K562 (cell line): ENCODE measurements around the gene FAM50A. TPM values are rescaled to one million over a fixed set of nuclear protein-coding genes. Genes with fewer than 3 reads are reported as not detected.

Experiments used
- ATAC-seq: fragments of 200-7000 bp; cut with Tn5 transposase; 3 replicates; pipeline ENCODE4 v1.9.1; 2020; ENCODE audit warnings: moderate library complexity
- BruUV-seq: library from RNA; stranded (reverse); fragments of 400-500 nt; replicated peaks from 2 replicates; lab custom pipeline; 2021; lab: Mats Ljungman, UMichigan
- CTCF ChIA-PET: fragments of 300-600 bp; formaldehyde crosslinking; extraction: SDS; loops from one replicate; lab custom pipeline; 2021; ENCODE audit warnings: low intra/inter-chr PET ratio; lab: Yijun Ruan, JAX
- POLR2A ChIA-PET: fragments of 300-600, 350-650 bp; sonication (Branson Sonifier 250); formaldehyde crosslinking; extraction: SDS; loops from one replicate; lab custom pipeline; 2021; ENCODE audit warnings: antibody characterized with exemption, inconsistent platforms; lab: Yijun Ruan, JAX
- DNase-seq, 4 experiments: peaks; one replicate each; pipeline versions ENCODE4 v3.0.0 to v3.0.0-alpha.2; 2011 to 2018; ENCODE audit warnings: low spot score in 3 of 4, mixed read lengths in 3 of 4; ENCODE audit errors: extremely low read depth in 1 of 4
- FAIRE-seq: peaks from 2 replicates; lab custom pipeline; 2011; peaks lifted over from hg19 to GRCh38; lab: Jason Lieb, UNC
- H2AFZ ChIP-seq: 2 replicates; pipeline ENCODE4 v1.6.0; 2011; ENCODE audit warnings: low read depth, low read length, control low read depth, inconsistent platforms
- H3K27ac ChIP-seq: fragments of 200-600 bp; 3 replicates; pipeline ENCODE4 v1.8.0; 2011; ENCODE audit warnings: low read depth, mild to moderate bottlenecking, control low read depth, inconsistent platforms, low read length, moderate library complexity, mixed read lengths; ENCODE audit errors: extremely low read depth
- H3K27me3 ChIP-seq, 2 experiments: fragments of 300-600 bp in 1 of 2; 2 replicates in 1 of 2; 3 replicates in 1 of 2; pipeline versions ENCODE4 v1.6.0 to v1.8.0; 2011; ENCODE audit warnings: inconsistent platforms in 2 of 2, low read length in 2 of 2, mild to moderate bottlenecking in 1 of 2, mixed read lengths in 1 of 2, moderate library complexity in 1 of 2; ENCODE audit not compliant: control insufficient read depth in 2 of 2, insufficient read depth in 2 of 2
- H3K36me3 ChIP-seq: fragments of 300-600 bp; 3 replicates; pipeline ENCODE4 v1.8.0; 2011; ENCODE audit warnings: mild to moderate bottlenecking, low read length, inconsistent platforms; ENCODE audit not compliant: control insufficient read depth, insufficient read depth
- H3K4me1 ChIP-seq, 2 experiments: fragments of 200-600 bp in 1 of 2; replicated peaks in 1 of 2; 2 replicates in 1 of 2; 3 replicates in 1 of 2; pipeline versions ENCODE4 v1.5.1 to v1.8.0; 2011; ENCODE audit warnings: inconsistent platforms in 2 of 2, low read length in 2 of 2, mild to moderate bottlenecking in 1 of 2, mixed read lengths in 1 of 2, moderate library complexity in 1 of 2; ENCODE audit not compliant: control insufficient read depth in 2 of 2, insufficient read depth in 2 of 2
- H3K4me2 ChIP-seq: 2 replicates; pipeline ENCODE4 v1.6.1; 2011; ENCODE audit warnings: low read length, control low read depth, inconsistent platforms, mixed read lengths; ENCODE audit not compliant: insufficient read depth
- H3K4me3 ChIP-seq: fragments of 200-600 bp; sonication (generic), shearing (Covaris generic); 2 replicates; pipeline ENCODE4 v1.5.1; 2016; ENCODE audit warnings: control low read depth, inconsistent platforms
- H3K79me2 ChIP-seq: fragments of 200-600 bp; 3 replicates; pipeline ENCODE4 v1.8.0; 2011; ENCODE audit warnings: low read length, inconsistent platforms; ENCODE audit not compliant: control insufficient read depth, insufficient read depth
- H3K9ac ChIP-seq, 2 experiments: 2 replicates each; pipeline versions ENCODE4 v1.6.0 to v1.6.1; 2011; ENCODE audit warnings: low read depth in 2 of 2, low read length in 2 of 2, control low read depth in 1 of 2, inconsistent platforms in 1 of 2, mild to moderate bottlenecking in 1 of 2, mixed read lengths in 1 of 2; ENCODE audit not compliant: insufficient read depth in 1 of 2
- H3K9me1 ChIP-seq: one replicate; pipeline ENCODE4 v1.6.0; 2011; ENCODE audit warnings: inconsistent platforms, mild to moderate bottlenecking, low read length, moderate library complexity; ENCODE audit not compliant: control insufficient read depth, insufficient read depth
- H3K9me3 ChIP-seq: replicated peaks from 2 replicates; pipeline ENCODE4 v1.5.1; 2011; ENCODE audit warnings: low read depth, low read length, inconsistent platforms; ENCODE audit not compliant: control insufficient read depth, insufficient read depth
- H4K20me1 ChIP-seq: replicated peaks from 2 replicates; pipeline ENCODE4 v1.6.1; 2011; ENCODE audit warnings: low read length, inconsistent platforms, mixed read lengths; ENCODE audit not compliant: control insufficient read depth, insufficient read depth
- ADNP ChIP-seq: fragments of 200-800 bp; sonication (Bioruptor generic); IDR thresholded peaks from 2 replicates; pipeline ENCODE4 v1.6.1; 2016; ENCODE audit warnings: missing genetic modification characterization, missing compliant biosample characterization
- BRD9 ChIP-seq: fragments of 450-650 bp; IDR thresholded peaks from 2 replicates; pipeline ENCODE4 v1.6.1; 2018; ENCODE audit warnings: low read depth; ENCODE audit not compliant: partially characterized antibody
- CHD1 ChIP-seq: fragments of 200-600 bp; sonication (generic); IDR thresholded peaks from one replicate; pipeline ENCODE4 v1.6.1; 2012; ENCODE audit warnings: mild to moderate bottlenecking, moderate library complexity, low read length, inconsistent platforms
- CHD2 ChIP-seq: IDR thresholded peaks from 2 replicates; pipeline ENCODE4 v1.6.1; 2011; ENCODE audit warnings: low read depth, low read length
- CSDE1 ChIP-seq, 2 experiments: fragments of 450-650 bp; IDR thresholded peaks; 2 replicates each; pipeline ENCODE4 v1.6.1; 2016; ENCODE audit warnings: mild to moderate bottlenecking in 1 of 2
- E2F5 ChIP-seq: sonication (generic); formaldehyde crosslinking; IDR thresholded peaks from 2 replicates; pipeline ENCODE4 v1.8.0; 2022; ENCODE audit warnings: mild to moderate bottlenecking, missing genetic modification reagents
- ELF4 ChIP-seq: fragments of 450-650 bp; formaldehyde crosslinking; IDR thresholded peaks from 2 replicates; pipeline ENCODE4 v1.4.0; 2022; ENCODE audit warnings: missing genetic modification characterization
- EP300 ChIP-seq: IDR thresholded peaks from 2 replicates; pipeline ENCODE4 v1.6.1; 2012; ENCODE audit warnings: low read length, improper control_type of control experiment
- IFI16 ChIP-seq: fragments of 250-450 bp; sonication (Bioruptor Pico); IDR thresholded peaks from 2 replicates; pipeline ENCODE4 v2.1.2; 2022; ENCODE audit warnings: mild to moderate bottlenecking, inconsistent platforms
- IRF9 ChIP-seq: fragments of 450-650 bp; IDR thresholded peaks from 2 replicates; pipeline ENCODE4 v1.6.1; 2016; ENCODE audit warnings: missing biosample characterization, missing genetic modification characterization
- KHSRP ChIP-seq: fragments of 450-650 bp; IDR thresholded peaks from 2 replicates; pipeline ENCODE4 v1.6.1; 2017
- MYNN ChIP-seq, 2 experiments: sonication (generic); formaldehyde crosslinking in 1 of 2; IDR thresholded peaks; 2 replicates each; pipeline versions ENCODE4 v1.5.0 to v1.6.1; 2016 to 2020; ENCODE audit warnings: antibody characterized with exemption in 1 of 2, missing genetic modification reagents in 1 of 2
- PCBP2 ChIP-seq: fragments of 200-400 bp; formaldehyde crosslinking; IDR thresholded peaks from 2 replicates; pipeline ENCODE4 v1.6.1; 2018; ENCODE audit warnings: low read length, low read depth, mild to moderate bottlenecking, moderate library complexity; ENCODE audit not compliant: poor library complexity, severe bottlenecking
- USF2 ChIP-seq: sonication (generic); formaldehyde crosslinking; IDR thresholded peaks from 2 replicates; pipeline ENCODE4 v1.5.0; 2020; ENCODE audit warnings: missing genetic modification reagents
- ZBTB9 ChIP-seq: fragments of 450-650 bp; formaldehyde crosslinking; IDR thresholded peaks from 2 replicates; pipeline ENCODE4 v1.4.0; 2020; ENCODE audit warnings: mild to moderate bottlenecking, moderate library complexity
- ZNF253 ChIP-seq: fragments of 250-450 bp; sonication (Bioruptor Pico); conservative IDR thresholded peaks from 2 replicates; pipeline ENCODE4 v1.6.1; 2021; ENCODE audit warnings: mild to moderate bottlenecking
- WGBS: fragments of 100-300 bp; shearing (Covaris generic); methylation state at CpG from one replicate; pipeline ENCODE4 v1.1.6; 2016; ENCODE audit warnings: low coverage, mixed read lengths; ENCODE audit not compliant: insufficient coverage; ENCODE audit errors: missing lambda C conversion rate; 5-methylcytosine and 5-hydroxymethylcytosine counted together
- in situ Hi-C: fragments of 300-500 bp; cut with MboI; formaldehyde crosslinking; loops from 4 replicates; pipeline ENCODE4 v1.15.0; 2018; ENCODE audit warnings: inconsistent platforms, mixed read lengths
- intact Hi-C: fragments of 100-400 bp; cut with micrococcal nuclease; formaldehyde crosslinking; loops from 2 replicates; pipeline ENCODE4 v1.14.2; 2022
- polyA plus RNA-seq, 8 experiments: library from polyadenylated mRNA; depleted of rRNA in 4 of 8; stranded (reverse) in 5 of 8; unstranded in 3 of 8; fragments of >200 nt; fragmentation: Nextera tagmentation in 2 of 8; fragmentation: Illumina TruSeq in 1 of 8; extraction: Ambion mirVana in 2 of 8; extraction: Trizol in 1 of 8; gene quantifications; 2 replicates each; pipeline versions ENCODE4 v1.2.1 to v1.2.3, GENCODE V29; 2011 to 2014; ENCODE audit warnings: inconsistent platforms in 1 of 8, missing spikeins in 1 of 8
- total RNA-seq, 7 experiments: library from RNA; depleted of rRNA in 6 of 7; stranded (reverse); fragments of >200 nt in 6 of 7; fragmentation: Illumina TruSeq in 2 of 7; extraction: Trizol in 2 of 7; gene quantifications; 2 replicates each; pipeline versions ENCODE4 v1.2.1 to v1.2.3, GENCODE V29; 2011 to 2021; ENCODE audit warnings: low replicate concordance in 1 of 7

FAM50A gene
- total and polyA plus RNA-seq, 9 of the 15 experiments (the other 6 are each of a cell fraction or from before 2014, with no cell fraction given) = 4.4 to 114 (median 67.3) TPM

- H3K36me3 ChIP-seq = peaks cover 53% of the 10 kb centered on the region; the same call in 2 of the 3 replicates
- in situ Hi-C loops = no loop called here
- H4K20me1 ChIP-seq = peaks cover 5% of the 10 kb centered on the region; the same call in 1 of the 2 replicates
- no TSS peak for BruUV-seq
- peaks cover 11 to 55% of the 10 kb centered on the region in 2 experiments; a peak in 4 of 5 replicates for H3K4me1 ChIP-seq
- H3K9me1 ChIP-seq = peaks cover 3% of the 10 kb centered on the region
- H3K27me3 ChIP-seq = no peaks in the 10 kb centered on the region
- H3K79me2 ChIP-seq = peaks cover 40% of the 10 kb centered on the region
- no peak overlapping the region for H2AFZ ChIP-seq
- ChIA-PET POLR2A (interaction anchor here (0.6 to 1.6 kb wide), 4 partner anchors 11 to 706 kb away, joined by 3 to 6 read pairs (median 4); no protein-coding TSS in a partner anchor), CTCF (no interaction called here)
- H3K4me3 ChIP-seq = no peak overlapping the region
- no peak for FAIRE-seq
- no peak overlapping the region for H3K27ac ChIP-seq
- DNase-seq = no peak
- intact Hi-C loops = no loop called here
- no peaks in the 10 kb centered on the region for H3K9me3 ChIP-seq
- 89% methylated on average over 8 of the region's 11 CpGs for WGBS
- H3K9ac ChIP-seq = no peak overlapping the region; a peak in 1 of 4 replicates
- H3K4me2 ChIP-seq = no peak overlapping the region
- ATAC-seq = no peak
- TF ChIP-seq ELF4 (CRISPR knock-in tag) = no peak
- TF ChIP-seq CSDE1 (IDR thresholded peaks at IDR 0.05) = no peak
- no peak for TF ChIP-seq E2F5
- no peak for TF ChIP-seq ZBTB9 (CRISPR knock-in tag)
- TF ChIP-seq BRD9 = no peak
- TF ChIP-seq EP300 = no peak
- TF ChIP-seq CHD2 = no peak
- no peak for TF ChIP-seq PCBP2
- TF ChIP-seq USF2 (CRISPR knock-in tag) = no peak
- no peak for TF ChIP-seq IFI16 (CRISPR knock-in tag)
- no peak for TF ChIP-seq ZNF253 (CRISPR knock-in tag)
- no peak for TF ChIP-seq IRF9
- no peak for TF ChIP-seq CHD1
- TF ChIP-seq KHSRP = no peak
- no peak for TF ChIP-seq ADNP (tag)
- no peak for TF ChIP-seq MYNN (IDR thresholded peaks at IDR 0.05)
- TF ChIP-seq MYNN (CRISPR knock-in tag; IDR thresholded peaks at IDR 0.05) = no peak
Measured at GRCh38 chrX:154441564-154441963, 2.4 kb upstream of the FAM50A start.
